Neural cell (in vitro differentiated cells): ENCODE measurements around the gene VHLL.

Source experiments
- EZH2 ChIP-seq: fragments of 200-600, 300-800 bp; shearing (Covaris generic), sonication (generic); IDR thresholded peaks from 2 replicates; pipeline ENCODE4 v1.6.1; 2014; ENCODE audit warnings: antibody characterized with exemption, low read length, borderline replicate concordance, mild to moderate bottlenecking; ENCODE audit not compliant: insufficient read depth, poor library complexity, severe bottlenecking
- MXI1 ChIP-seq: fragments of 450-650 bp; conservative IDR thresholded peaks from 2 replicates; pipeline ENCODE4 v1.6.1; 2014; ENCODE audit warnings: antibody characterized with exemption, mild to moderate bottlenecking; ENCODE audit not compliant: poor library complexity, severe bottlenecking
- POLR2AphosphoS5 ChIP-seq: IDR thresholded peaks from 2 replicates; pipeline ENCODE4 v1.6.1; 2012
- RAD21 ChIP-seq: fragments of 450-650 bp; conservative IDR thresholded peaks from 2 replicates; pipeline ENCODE4 v1.6.1; 2014; ENCODE audit warnings: antibody characterized with exemption, mild to moderate bottlenecking, moderate library complexity
- REST ChIP-seq: IDR thresholded peaks from 2 replicates; pipeline ENCODE4 v1.6.1; 2012; ENCODE audit warnings: borderline replicate concordance
- SMC3 ChIP-seq: fragments of 450-650 bp; conservative IDR thresholded peaks from 2 replicates; pipeline ENCODE4 v1.6.1; 2014; ENCODE audit warnings: antibody characterized with exemption, mild to moderate bottlenecking, moderate library complexity; ENCODE audit not compliant: poor library complexity
- TAF1 ChIP-seq: IDR thresholded peaks from 2 replicates; pipeline ENCODE4 v1.6.1; 2012; ENCODE audit warnings: low read depth
- TF ChIP-seq, protein P1 (sequence below): fragments of 450-650 bp; IDR thresholded peaks from 2 replicates; pipeline ENCODE4 v1.5.1; 2014; ENCODE audit warnings: antibody characterized with exemption, mild to moderate bottlenecking, moderate library complexity; ENCODE audit not compliant: poor library complexity, severe bottlenecking

GRCh38 chr1:156293895-156294294, 5.2 kb downstream of the VHLL start:
- TF ChIP-seq, protein P1, sequence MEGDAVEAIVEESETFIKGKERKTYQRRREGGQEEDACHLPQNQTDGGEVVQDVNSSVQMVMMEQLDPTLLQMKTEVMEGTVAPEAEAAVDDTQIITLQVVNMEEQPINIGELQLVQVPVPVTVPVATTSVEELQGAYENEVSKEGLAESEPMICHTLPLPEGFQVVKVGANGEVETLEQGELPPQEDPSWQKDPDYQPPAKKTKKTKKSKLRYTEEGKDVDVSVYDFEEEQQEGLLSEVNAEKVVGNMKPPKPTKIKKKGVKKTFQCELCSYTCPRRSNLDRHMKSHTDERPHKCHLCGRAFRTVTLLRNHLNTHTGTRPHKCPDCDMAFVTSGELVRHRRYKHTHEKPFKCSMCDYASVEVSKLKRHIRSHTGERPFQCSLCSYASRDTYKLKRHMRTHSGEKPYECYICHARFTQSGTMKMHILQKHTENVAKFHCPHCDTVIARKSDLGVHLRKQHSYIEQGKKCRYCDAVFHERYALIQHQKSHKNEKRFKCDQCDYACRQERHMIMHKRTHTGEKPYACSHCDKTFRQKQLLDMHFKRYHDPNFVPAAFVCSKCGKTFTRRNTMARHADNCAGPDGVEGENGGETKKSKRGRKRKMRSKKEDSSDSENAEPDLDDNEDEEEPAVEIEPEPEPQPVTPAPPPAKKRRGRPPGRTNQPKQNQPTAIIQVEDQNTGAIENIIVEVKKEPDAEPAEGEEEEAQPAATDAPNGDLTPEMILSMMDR, result no peak
- TF ChIP-seq TAF1 (no peak), POLR2AphosphoS5 (no peak), EZH2 (no peak), RAD21 (no peak), REST (no peak), MXI1 (no peak), SMC3 (no peak)
